T1000 (cell line): ENCODE data around the gene IFNGR1.

Experiments used
- DNase-seq: peaks from one replicate; lab custom pipeline; 2025; ENCODE audit warnings: mixed read lengths; lab: John Stamatoyannopoulos, UW

The IFNGR1 gene

GRCh38 chr6:137150072-137150471 lies 69.1 kb downstream of the IFNGR1 start:
- DNase-seq: no peak

GRCh38 chr6:137149035-137149393 lies 70.2 kb downstream of the IFNGR1 start:
- no peak for DNase-seq

- no peak for DNase-seq
Observed at GRCh38 chr6:137148306-137149034, 70.7 kb downstream of the IFNGR1 start.
